Purkinje cell (primary cell): ENCODE data around the gene ZNF639. TPM values are rescaled to one million over a fixed set of nuclear protein-coding genes. Genes with fewer than 3 reads are reported as not detected.

ENCODE experiments used
- polyA plus RNA-seq: library from polyadenylated mRNA; unstranded; fragments of >200 nt; fragmentation: Nextera tagmentation; gene quantifications from 2 replicates; pipeline ENCODE4 v1.2.1, GENCODE V29; 2014

Gene ZNF639, protein sequence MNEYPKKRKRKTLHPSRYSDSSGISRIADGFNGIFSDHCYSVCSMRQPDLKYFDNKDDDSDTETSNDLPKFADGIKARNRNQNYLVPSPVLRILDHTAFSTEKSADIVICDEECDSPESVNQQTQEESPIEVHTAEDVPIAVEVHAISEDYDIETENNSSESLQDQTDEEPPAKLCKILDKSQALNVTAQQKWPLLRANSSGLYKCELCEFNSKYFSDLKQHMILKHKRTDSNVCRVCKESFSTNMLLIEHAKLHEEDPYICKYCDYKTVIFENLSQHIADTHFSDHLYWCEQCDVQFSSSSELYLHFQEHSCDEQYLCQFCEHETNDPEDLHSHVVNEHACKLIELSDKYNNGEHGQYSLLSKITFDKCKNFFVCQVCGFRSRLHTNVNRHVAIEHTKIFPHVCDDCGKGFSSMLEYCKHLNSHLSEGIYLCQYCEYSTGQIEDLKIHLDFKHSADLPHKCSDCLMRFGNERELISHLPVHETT
- polyA plus RNA-seq: 12.4 and 13.1 TPM in 2 replicates

DNA sequence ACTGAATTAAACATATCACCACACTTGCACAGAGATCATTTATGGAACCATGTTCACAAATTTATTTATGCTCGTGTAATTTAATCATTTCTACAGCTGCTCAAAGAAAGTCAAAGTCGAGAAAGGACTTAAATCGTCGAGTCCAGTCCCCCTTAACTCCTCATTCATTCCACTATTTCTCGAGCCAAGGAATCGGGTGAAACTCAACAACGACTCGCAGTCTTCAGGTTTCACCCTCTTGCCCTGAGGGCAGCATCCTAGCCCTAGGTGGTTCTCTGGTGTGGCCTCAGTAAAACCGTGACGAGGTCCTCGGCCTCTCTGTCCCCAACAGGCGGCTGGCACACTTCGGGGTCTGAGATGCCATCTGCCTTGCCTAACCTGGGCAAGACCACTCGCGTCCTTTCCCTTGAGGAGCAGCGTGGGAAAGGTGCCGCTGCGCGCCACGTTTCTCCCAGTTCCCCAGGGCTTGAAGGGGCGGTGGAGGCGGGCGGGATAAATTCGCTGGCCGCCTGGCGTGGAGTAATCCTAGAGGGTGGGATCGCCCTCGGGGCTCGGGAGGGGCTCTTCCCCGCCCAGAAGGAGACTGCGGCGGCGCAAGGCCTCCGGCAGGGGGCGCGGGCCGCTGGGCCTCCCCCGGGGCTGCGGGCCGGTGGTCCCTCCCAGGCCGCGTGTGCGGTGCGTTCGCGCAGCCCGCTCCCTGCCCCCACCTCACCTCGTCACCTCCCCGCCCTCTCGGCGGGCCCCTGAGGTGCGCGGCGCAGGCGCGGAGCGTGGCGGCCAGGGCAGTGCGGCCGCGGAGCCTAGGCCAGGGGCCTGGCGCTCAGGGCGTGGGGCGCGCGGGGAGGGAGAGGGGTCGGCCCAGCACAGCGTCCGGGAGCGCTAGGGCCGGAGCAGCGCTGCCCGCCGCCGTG, at the start of gene ZNF639:
TSS of gene ZNF639 (plus strand) at position 746 of the 911 bp plus-strand sequence. CDS start 5,263 bp downstream, outside the sequence.

DNA sequence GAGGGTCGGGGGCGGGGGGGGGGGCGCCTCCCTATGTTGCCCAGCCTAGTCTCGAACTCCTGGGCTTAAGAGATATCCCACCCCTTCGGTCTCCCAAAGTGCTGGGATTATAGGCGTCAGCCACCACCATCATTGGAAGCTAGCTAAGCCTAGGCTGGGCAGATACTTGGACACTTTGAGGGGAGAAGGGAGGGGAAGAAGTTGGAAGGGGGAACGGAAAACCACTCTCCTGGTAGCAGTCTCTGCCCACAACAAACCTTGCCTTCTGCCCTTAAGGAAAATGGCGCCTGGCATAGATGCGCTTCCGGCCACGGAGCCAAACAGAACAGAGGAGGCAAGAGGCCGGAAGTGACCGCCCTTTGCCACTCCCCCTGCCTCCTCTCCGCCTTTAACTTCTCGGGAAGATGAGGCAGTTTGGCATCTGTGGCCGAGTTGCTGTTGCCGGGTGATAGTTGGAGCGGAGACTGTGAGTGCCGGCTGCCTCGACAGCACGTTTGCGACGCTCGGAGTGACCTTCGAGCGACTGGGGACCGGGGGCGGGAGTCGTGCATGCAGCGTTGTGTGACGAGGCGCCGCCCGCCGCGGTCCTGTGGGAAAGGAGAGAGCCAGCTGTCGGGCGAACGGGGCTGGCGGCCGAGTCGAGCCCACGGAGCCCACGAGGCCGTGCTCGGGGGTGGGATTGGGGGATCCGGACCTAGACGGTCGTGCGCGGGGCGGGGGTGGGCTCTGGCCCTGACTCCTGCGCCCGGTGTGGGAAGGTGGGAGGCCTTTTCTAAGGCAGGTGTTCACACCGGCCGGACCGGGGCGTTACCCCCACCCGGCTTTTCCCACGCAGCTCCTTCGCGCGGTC, 24.7 kb downstream of the ZNF639 start, which contains the start of gene MFN1:
TSS of gene MFN1 (plus strand) at position 365 of the 850 bp plus-strand sequence. CDS start 1,143 bp downstream, outside the sequence.

Other genes with a start within 250 kb of the ZNF639 start
- gene PIK3CA, start 174.7 kb upstream of the ZNF639 start, polyA plus RNA-seq: 22.1 and 23.5 TPM in 2 replicates
- gene KCNMB3, start 71.9 kb upstream of the ZNF639 start, polyA plus RNA-seq: 17.1 and 24.6 TPM in 2 replicates
- gene MFN1, start 24.7 kb downstream of the ZNF639 start, polyA plus RNA-seq: 25.9 and 27.7 TPM in 2 replicates
- 2.2 and 4.8 TPM in 2 replicates for gene GNB4, start 128.4 kb downstream of the ZNF639 start, polyA plus RNA-seq
- 10.2 and 10.5 TPM in 2 replicates for gene ACTL6A, start 239.9 kb downstream of the ZNF639 start, polyA plus RNA-seq